ENCODE measurements around the gene AQP2. TPM values are rescaled to one million over a fixed set of nuclear protein-coding genes. Genes with fewer than 3 reads are reported as not detected.
"Not testable (repeated sequence)": the region's sequence is repeated elsewhere in the genome, so short reads cannot be mapped to it uniquely, and the experiment has no call there.

The AQP2 gene
- total and polyA plus RNA-seq, 9 donors = 0.05 to 0.09 TPM; not detected in 7

GRCh38 chr12:49979016-49979586 lies 28.6 kb downstream of the AQP2 start:
- no peak for DNase-seq

GRCh38 chr12:49979791-49980190 lies 29.3 kb downstream of the AQP2 start:
- no CpG with 5 or more reads among the region's 3 CpGs for WGBS (ENCODE audit: insufficient coverage)
- DNase-seq = no peak
- H3K27me3 ChIP-seq (ENCODE audit: control insufficient read depth, insufficient read depth, low read length) = peaks cover 3% of the 10 kb centered on the region
- no peak overlapping the region for H3K27ac ChIP-seq (ENCODE audit: low read length)
- peaks cover under 1% of the 10 kb centered on the region for H3K36me3 ChIP-seq (ENCODE audit: control insufficient read depth, insufficient read depth, low read length)
- peaks cover 33% of the 10 kb centered on the region for H3K4me1 ChIP-seq (ENCODE audit: control insufficient read depth, insufficient read depth, low read length)
- no peak overlapping the region for H3K4me3 ChIP-seq (ENCODE audit: low read length)
- no peaks in the 10 kb centered on the region for H3K9me3 ChIP-seq (replicated peaks; ENCODE audit: control insufficient read depth, low read depth, low read length)

More at GRCh38 chr12:49979016-49979586, 28.6 kb downstream of the AQP2 start:
- H3K4me3 ChIP-seq (ENCODE audit: low read length) = no peak overlapping the region
- H3K27ac ChIP-seq (ENCODE audit: low read length) = peak overlapping the region; percentile 15
- WGBS (ENCODE audit: insufficient coverage) = 40% methylated on average over 2 of the region's 10 CpGs
- no peaks in the 10 kb centered on the region for H3K36me3 ChIP-seq (ENCODE audit: control insufficient read depth, insufficient read depth, low read length)
- H3K27me3 ChIP-seq (ENCODE audit: control insufficient read depth, insufficient read depth, low read length) = peaks cover 3% of the 10 kb centered on the region
- peaks cover 33% of the 10 kb centered on the region for H3K4me1 ChIP-seq (ENCODE audit: control insufficient read depth, insufficient read depth, low read length)
- H3K9me3 ChIP-seq (replicated peaks; ENCODE audit: control insufficient read depth, low read depth, low read length) = no peaks in the 10 kb centered on the region

- no peak overlapping the region for H3K27ac ChIP-seq (ENCODE audit: low read length)
- H3K4me1 ChIP-seq (ENCODE audit: control insufficient read depth, insufficient read depth, low read length) = peaks cover 26% of the 10 kb centered on the region
- H3K27me3 ChIP-seq (ENCODE audit: control insufficient read depth, insufficient read depth, low read length) = peaks cover 3% of the 10 kb centered on the region
- WGBS (ENCODE audit: insufficient coverage) = 84% methylated on average over 10 of the region's 10 CpGs
- DNase-seq = no peak
- peaks cover 5% of the 10 kb centered on the region for H3K36me3 ChIP-seq (ENCODE audit: control insufficient read depth, insufficient read depth, low read length)
- no peaks in the 10 kb centered on the region for H3K9me3 ChIP-seq (replicated peaks; ENCODE audit: control insufficient read depth, low read depth, low read length)
- H3K4me3 ChIP-seq (ENCODE audit: low read length) = no peak overlapping the region
Measured at GRCh38 chr12:49980501-49981349, 30.2 kb downstream of the AQP2 start.

GRCh38 chr12:49982246-49983087 lies 31.9 kb downstream of the AQP2 start:
- Histone ChIP-seq H3K4me3 (ENCODE audit: low read length) (no peak overlapping the region), H3K9me3 (replicated peaks; ENCODE audit: control insufficient read depth, low read depth, low read length) (no peaks in the 10 kb centered on the region), H3K36me3 (ENCODE audit: control insufficient read depth, insufficient read depth, low read length) (peaks cover 6% of the 10 kb centered on the region), H3K27me3 (ENCODE audit: control insufficient read depth, insufficient read depth, low read length) (no peaks in the 10 kb centered on the region), H3K4me1 (ENCODE audit: control insufficient read depth, insufficient read depth, low read length) (peaks cover 26% of the 10 kb centered on the region), H3K27ac (ENCODE audit: low read length) (no peak overlapping the region)
- WGBS (ENCODE audit: insufficient coverage) = 68% methylated on average over 4 of the region's 7 CpGs
- DNase-seq = no peak

GRCh38 chr12:49983892-49984291 lies 33.4 kb downstream of the AQP2 start:
- WGBS (ENCODE audit: insufficient coverage) = 0% methylated on average over 4 of the region's 8 CpGs
- Histone ChIP-seq H3K36me3 (ENCODE audit: control insufficient read depth, insufficient read depth, low read length) (peaks cover 16% of the 10 kb centered on the region), H3K9me3 (replicated peaks; ENCODE audit: control insufficient read depth, low read depth, low read length) (no peaks in the 10 kb centered on the region), H3K27ac (ENCODE audit: low read length) (peak overlapping the region; percentile 65), H3K4me1 (ENCODE audit: control insufficient read depth, insufficient read depth, low read length) (peaks cover 24% of the 10 kb centered on the region), H3K4me3 (ENCODE audit: low read length) (no peak overlapping the region), H3K27me3 (ENCODE audit: control insufficient read depth, insufficient read depth, low read length) (no peaks in the 10 kb centered on the region)
- peak; percentile 91 for DNase-seq

- H3K27me3 ChIP-seq (ENCODE audit: control insufficient read depth, insufficient read depth, low read length) = no peaks in the 10 kb centered on the region
- no peak overlapping the region for H3K4me3 ChIP-seq (ENCODE audit: low read length)
- peaks cover 20% of the 10 kb centered on the region for H3K4me1 ChIP-seq (ENCODE audit: control insufficient read depth, insufficient read depth, low read length)
- H3K27ac ChIP-seq (ENCODE audit: low read length) = peak overlapping the region; percentile 2
- H3K36me3 ChIP-seq (ENCODE audit: control insufficient read depth, insufficient read depth, low read length) = peaks cover 19% of the 10 kb centered on the region
- H3K9me3 ChIP-seq (replicated peaks; ENCODE audit: control insufficient read depth, low read depth, low read length) = no peaks in the 10 kb centered on the region
- peak; percentile 16 for DNase-seq
- 64% methylated on average over 6 of the region's 9 CpGs for WGBS (ENCODE audit: insufficient coverage)
Measured at GRCh38 chr12:49984476-49985359, 34.2 kb downstream of the AQP2 start.

- H3K27me3 ChIP-seq (ENCODE audit: control insufficient read depth, insufficient read depth, low read length) = no peaks in the 10 kb centered on the region
- 79% methylated on average over 4 of the region's 5 CpGs for WGBS (ENCODE audit: insufficient coverage)
- no peak overlapping the region for H3K27ac ChIP-seq (ENCODE audit: low read length)
- no peaks in the 10 kb centered on the region for H3K9me3 ChIP-seq (replicated peaks; ENCODE audit: control insufficient read depth, low read depth, low read length)
- peaks cover 20% of the 10 kb centered on the region for H3K4me1 ChIP-seq (ENCODE audit: control insufficient read depth, insufficient read depth, low read length)
- peaks cover 23% of the 10 kb centered on the region for H3K36me3 ChIP-seq (ENCODE audit: control insufficient read depth, insufficient read depth, low read length)
- no peak for DNase-seq
- H3K4me3 ChIP-seq (ENCODE audit: low read length) = no peak overlapping the region
Measured at GRCh38 chr12:49985981-49986380, 35.4 kb downstream of the AQP2 start.

- H3K9me3 ChIP-seq (replicated peaks; ENCODE audit: control insufficient read depth, low read depth, low read length); H3K27ac ChIP-seq (ENCODE audit: low read length); DNase-seq; H3K27me3 ChIP-seq (ENCODE audit: control insufficient read depth, insufficient read depth, low read length); H3K4me3 ChIP-seq (ENCODE audit: low read length): not testable (repeated sequence)
- WGBS (ENCODE audit: insufficient coverage) = no CpG with 5 or more reads among the region's 3 CpGs
- Histone ChIP-seq H3K4me1 (ENCODE audit: control insufficient read depth, insufficient read depth, low read length) (peaks cover 20% of the 10 kb centered on the region), H3K36me3 (ENCODE audit: control insufficient read depth, insufficient read depth, low read length) (peaks cover 24% of the 10 kb centered on the region)
Measured at GRCh38 chr12:49986476-49986875, 35.9 kb downstream of the AQP2 start.

- Histone ChIP-seq H3K27me3 (ENCODE audit: control insufficient read depth, insufficient read depth, low read length) (no peaks in the 10 kb centered on the region), H3K36me3 (ENCODE audit: control insufficient read depth, insufficient read depth, low read length) (peaks cover 35% of the 10 kb centered on the region), H3K4me3 (ENCODE audit: low read length) (no peak overlapping the region), H3K27ac (ENCODE audit: low read length) (no peak overlapping the region), H3K4me1 (ENCODE audit: control insufficient read depth, insufficient read depth, low read length) (peaks cover 20% of the 10 kb centered on the region), H3K9me3 (replicated peaks; ENCODE audit: control insufficient read depth, low read depth, low read length) (no peaks in the 10 kb centered on the region)
- WGBS (ENCODE audit: insufficient coverage) = 34% methylated on average over 3 of the region's 4 CpGs
- peak; percentile 51 for DNase-seq
Measured at GRCh38 chr12:49987625-49988303, 37.2 kb downstream of the AQP2 start.

All from muscle of leg (tissue), 11 donors.